Mesodermal cell (in vitro differentiated cells): Measurements from ENCODE around the gene CASP7.
A peak's percentile ranks its signal among the peaks of the same experiment; 100 is the strongest.

Experiments used
- H3K27ac ChIP-seq: 2 replicates; pipeline ENCODE4 v1.7.0; 2013; ENCODE audit warnings: mild to moderate bottlenecking, low read depth, low read length, moderate library complexity; ENCODE audit not compliant: severe bottlenecking
- H3K36me3 ChIP-seq: 2 replicates; pipeline ENCODE4 v1.7.1; 2013; ENCODE audit warnings: mild to moderate bottlenecking, low read length, moderate library complexity; ENCODE audit not compliant: control insufficient read depth, insufficient read depth
- H3K4me1 ChIP-seq: one replicate; pipeline ENCODE4 v1.7.1; 2013; ENCODE audit warnings: mild to moderate bottlenecking, low read length; ENCODE audit not compliant: insufficient read depth, control insufficient read depth, poor library complexity, severe bottlenecking
- H3K4me3 ChIP-seq: 2 replicates; pipeline ENCODE4 v1.7.0; 2013; ENCODE audit warnings: low read length, control low read depth, mild to moderate bottlenecking; ENCODE audit not compliant: insufficient read depth, poor library complexity, severe bottlenecking; ENCODE audit errors: extremely low read depth
- H3K9me3 ChIP-seq: 2 replicates; pipeline ENCODE4 v1.7.1; 2013; ENCODE audit warnings: mild to moderate bottlenecking, low read length, moderate library complexity; ENCODE audit not compliant: control insufficient read depth
- WGBS, 2 experiments: methylation state at CpG; one replicate each; pipeline ENCODE4 v1.1.5; 2013; ENCODE audit warnings: missing lambda C conversion rate in 2 of 2; ENCODE audit not compliant: insufficient coverage in 2 of 2; 5-methylcytosine and 5-hydroxymethylcytosine counted together

The CASP7 gene

DNA sequence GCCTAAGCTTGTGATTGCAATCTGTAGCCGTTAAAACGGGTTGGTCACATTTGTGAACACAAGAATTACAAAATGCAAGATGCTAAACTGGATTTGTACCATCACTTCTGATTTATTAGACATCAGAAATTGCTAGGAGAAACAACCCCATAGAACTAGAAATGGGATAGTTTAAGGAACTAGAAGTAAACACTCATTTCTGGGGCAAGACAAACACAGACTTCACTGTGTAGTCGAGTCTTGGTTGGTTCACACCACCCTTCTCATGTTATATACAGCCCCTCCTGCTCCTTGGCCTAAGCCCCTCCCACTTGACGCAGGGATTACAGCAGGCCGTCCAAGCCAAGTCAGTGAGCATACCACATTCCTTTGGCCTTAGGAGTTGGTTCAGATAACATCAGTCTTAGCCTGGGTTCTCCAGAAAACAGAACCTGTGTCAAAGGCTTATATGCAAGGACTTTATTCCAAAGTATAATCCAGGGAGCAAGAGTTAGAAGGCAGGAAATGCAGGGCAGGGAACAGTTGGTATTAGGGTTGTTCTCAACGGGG is 13.8 kb upstream of the CASP7 start:
- H3K36me3 ChIP-seq, result no peaks in the 10 kb centered on the region
- H3K27ac ChIP-seq, result peak overlapping the region; percentile 64
- H3K4me3 ChIP-seq, result no peak overlapping the region
- no peaks in the 10 kb centered on the region for H3K9me3 ChIP-seq
- 82 to 83% methylated on average over 6 of the region's 6 CpGs for WGBS, 2 experiments
- H3K4me1 ChIP-seq, result peaks cover 20% of the 10 kb centered on the region

DNA sequence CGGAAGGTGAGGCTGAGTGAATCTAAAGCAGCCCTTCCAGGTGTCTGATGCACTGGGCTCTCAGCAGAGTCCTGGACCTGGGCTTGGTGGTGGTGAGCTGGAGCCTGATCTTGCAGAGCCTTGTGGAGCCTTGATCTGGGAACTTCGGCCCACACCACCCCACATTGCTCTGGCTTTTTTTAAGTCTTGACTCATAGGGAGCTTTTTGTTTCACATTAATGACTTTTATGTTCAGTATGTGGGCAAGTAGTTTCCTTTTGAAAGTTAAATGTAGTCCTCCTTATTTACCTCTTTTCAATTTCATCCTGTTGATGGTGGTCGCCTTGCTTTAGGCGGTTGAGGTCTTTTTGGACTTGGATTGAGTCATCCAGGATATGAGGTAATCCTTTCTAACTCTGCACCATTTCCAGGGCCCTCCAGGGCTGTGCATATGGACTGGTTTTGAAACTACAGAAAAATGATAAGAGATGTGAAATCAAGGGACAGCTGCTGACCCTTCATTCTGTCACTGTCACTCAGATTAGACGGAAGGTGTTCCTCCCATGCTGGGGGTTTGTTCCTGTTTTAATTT is 12.9 kb upstream of the CASP7 start:
- 40 to 86% methylated on average over 1 of the region's 5 CpGs for WGBS, 2 experiments
- Histone ChIP-seq H3K36me3 (no peaks in the 10 kb centered on the region), H3K4me3 (no peak overlapping the region), H3K9me3 (no peaks in the 10 kb centered on the region), H3K27ac (peak overlapping the region; percentile 64), H3K4me1 (peaks cover 20% of the 10 kb centered on the region)

DNA sequence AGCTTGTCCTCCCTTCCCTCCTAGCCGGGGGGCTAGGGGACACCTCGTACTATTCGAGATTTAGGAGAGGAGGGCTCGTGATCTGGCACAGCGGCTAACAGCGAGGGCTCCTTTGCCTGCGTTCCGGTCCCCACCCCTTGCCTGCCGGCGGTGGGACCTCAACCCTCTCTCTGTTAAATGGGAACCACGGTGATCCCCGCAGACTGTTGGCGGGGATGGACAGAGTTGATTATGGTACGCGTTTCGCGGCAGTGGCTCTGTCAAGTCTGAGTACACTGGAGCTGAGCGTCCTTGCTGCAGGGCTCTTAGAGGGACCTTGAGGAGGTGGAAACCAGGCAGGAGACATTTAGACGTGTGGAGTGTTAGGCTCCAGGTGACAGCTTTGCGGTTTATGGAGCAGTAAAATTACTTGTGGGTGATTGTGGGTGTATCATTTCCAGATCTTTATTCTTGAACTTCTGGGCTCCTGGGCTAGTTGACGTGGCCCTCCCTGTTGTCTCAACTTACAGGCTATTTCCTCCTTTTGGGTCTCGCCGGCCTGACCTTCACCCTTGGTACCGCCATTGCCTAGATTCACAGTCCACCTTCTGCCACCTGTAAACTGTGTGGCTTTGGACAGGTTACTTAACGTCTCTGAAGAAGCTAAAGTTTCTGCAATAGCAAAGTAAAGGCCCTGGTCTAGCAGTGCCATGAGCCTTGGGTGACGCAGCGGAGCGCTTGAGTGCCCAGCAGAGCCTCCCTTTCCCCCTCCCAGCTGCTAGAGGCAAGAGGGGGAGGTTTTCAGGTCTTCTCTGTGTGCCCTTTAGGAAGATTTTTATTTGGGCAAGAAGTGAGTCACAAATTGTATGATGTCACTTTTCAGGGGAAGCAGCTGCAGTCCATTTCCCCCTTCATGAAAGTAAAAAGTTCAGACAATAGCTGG is 739 bp downstream of the CASP7 start:
- H3K9me3 ChIP-seq, result peaks cover 3% of the 10 kb centered on the region
- WGBS, 2 experiments, result 8 to 17% methylated on average over 20 to 26 of the region's 28 CpGs
- H3K27ac ChIP-seq, result peak overlapping the region; percentile 71
- H3K4me1 ChIP-seq, result peaks cover 6% of the 10 kb centered on the region
- peak overlapping the region; percentile 87 for H3K4me3 ChIP-seq
- H3K36me3 ChIP-seq, result no peaks in the 10 kb centered on the region

DNA sequence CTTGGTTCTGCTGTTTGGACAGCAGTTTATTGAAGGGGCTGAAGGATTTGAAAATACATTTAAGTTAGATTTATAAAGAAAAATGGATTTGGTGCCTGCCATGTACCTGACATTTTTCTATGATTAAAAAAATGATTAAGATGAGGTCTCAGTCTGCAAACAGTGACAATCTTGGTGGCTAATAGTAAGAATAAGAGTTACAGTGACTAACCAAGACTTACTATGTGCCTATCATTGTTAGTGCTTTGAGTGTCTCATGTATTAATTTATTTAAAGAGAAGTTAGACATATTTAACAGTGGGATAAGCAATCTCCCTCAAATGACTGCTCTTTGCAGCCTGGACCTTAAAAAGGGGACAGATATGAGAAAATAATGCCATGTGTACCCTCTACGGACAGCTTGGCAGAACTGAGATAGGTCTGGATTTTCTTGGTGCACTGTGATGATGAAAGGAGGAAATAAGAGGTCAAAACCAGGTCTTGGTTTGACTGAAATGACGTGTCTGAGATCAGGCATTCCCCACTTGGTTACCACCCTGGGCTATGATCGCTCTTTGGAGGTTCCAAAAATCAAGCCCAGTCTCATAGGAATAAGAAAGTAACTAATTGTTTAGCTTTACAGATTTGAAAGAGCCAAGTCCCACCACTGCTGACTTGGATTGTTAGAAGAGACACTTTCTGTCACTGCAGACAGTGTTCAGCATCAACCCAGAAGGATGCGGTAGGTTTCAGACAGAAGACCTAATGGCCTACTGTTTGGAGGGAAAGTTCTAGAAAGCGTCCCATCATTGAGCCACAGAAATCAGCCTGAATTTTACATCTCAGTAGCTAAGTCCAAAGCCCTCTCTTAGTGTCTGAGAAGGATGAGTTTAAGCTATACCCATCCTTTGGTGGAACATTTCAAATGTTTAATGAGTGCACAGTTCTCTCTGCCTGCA is 2.1 kb downstream of the CASP7 start:
- Histone ChIP-seq H3K4me3 (no peak overlapping the region), H3K36me3 (no peaks in the 10 kb centered on the region), H3K4me1 (peaks cover 6% of the 10 kb centered on the region), H3K27ac (no peak overlapping the region), H3K9me3 (peaks cover 11% of the 10 kb centered on the region)
- 92 to 94% methylated on average over 4 to 5 of the region's 5 CpGs for WGBS, 2 experiments

DNA sequence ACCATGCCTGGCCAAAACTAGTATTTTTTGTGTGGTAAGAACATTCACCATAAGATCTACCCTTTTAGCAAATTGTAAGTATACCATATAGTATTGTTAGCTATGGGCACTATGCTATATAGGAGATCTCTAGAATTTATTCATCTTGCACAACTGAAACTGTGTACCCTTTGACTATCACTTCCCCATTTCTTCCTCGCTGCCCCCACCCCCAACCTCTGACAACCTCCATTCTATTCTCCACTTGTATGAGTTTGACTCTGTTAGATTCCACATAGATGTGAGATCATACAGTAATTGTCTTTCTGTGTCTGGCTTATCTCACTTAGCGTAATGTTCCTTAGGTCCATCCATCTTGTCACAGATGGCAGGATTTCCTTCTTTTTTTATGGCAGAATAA is 3.6 kb downstream of the CASP7 start:
- no peak overlapping the region for H3K4me3 ChIP-seq
- peaks cover 6% of the 10 kb centered on the region for H3K4me1 ChIP-seq
- H3K36me3 ChIP-seq, result no peaks in the 10 kb centered on the region
- H3K9me3 ChIP-seq, result peaks cover 16% of the 10 kb centered on the region
- no peak overlapping the region for H3K27ac ChIP-seq
- WGBS, 2 experiments, result no CpG with 5 or more reads among the region's 2 CpGs

DNA sequence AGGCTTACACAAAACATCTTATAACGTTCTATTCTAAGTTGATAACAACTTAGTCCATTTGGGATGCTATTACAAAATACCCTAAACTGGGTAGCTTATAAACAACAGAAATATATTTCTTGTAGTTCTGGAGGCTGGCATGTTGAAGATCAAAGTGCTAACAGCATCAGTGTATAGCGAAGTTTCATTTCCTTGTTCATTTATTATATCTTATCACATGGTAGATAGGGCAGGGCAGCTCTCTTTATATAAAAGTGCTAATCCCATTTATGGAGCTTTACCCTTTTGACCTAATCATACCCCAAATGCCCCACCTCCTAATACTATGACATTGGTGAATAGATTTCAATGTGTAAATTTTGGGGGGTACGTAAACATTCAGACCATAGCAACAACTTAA is 6.3 kb downstream of the CASP7 start:
- Histone ChIP-seq H3K4me3 (no peak overlapping the region), H3K4me1 (no peaks in the 10 kb centered on the region), H3K9me3 (peaks cover 15% of the 10 kb centered on the region), H3K27ac (no peak overlapping the region), H3K36me3 (no peaks in the 10 kb centered on the region)
- WGBS, 2 experiments, result no CpG with 5 or more reads among the region's 3 CpGs

DNA sequence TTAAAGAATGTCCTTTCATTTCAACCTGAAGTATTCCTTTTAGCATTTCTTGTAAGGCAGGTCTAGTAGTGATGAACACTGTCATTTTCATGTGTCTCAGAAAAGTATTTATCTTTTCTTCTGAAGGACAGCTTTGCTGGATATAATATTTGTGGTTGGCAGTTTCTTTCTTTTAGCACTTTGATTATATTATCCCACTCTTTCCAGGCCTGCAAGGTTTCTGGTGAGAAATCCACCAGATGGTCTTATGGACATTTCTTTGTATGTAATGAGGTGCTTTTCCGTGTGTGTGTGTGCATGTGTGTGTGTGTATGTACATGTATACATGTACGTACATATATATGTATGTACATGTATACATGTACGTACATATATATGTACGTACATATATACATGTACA is 7.3 kb downstream of the CASP7 start:
- H3K27ac ChIP-seq, result no peak overlapping the region
- H3K9me3 ChIP-seq, result peaks cover 17% of the 10 kb centered on the region
- peaks cover 2% of the 10 kb centered on the region for H3K36me3 ChIP-seq
- no peak overlapping the region for H3K4me3 ChIP-seq
- WGBS, 2 experiments, result no CpG with 5 or more reads among the region's 4 CpGs
- no peaks in the 10 kb centered on the region for H3K4me1 ChIP-seq

DNA sequence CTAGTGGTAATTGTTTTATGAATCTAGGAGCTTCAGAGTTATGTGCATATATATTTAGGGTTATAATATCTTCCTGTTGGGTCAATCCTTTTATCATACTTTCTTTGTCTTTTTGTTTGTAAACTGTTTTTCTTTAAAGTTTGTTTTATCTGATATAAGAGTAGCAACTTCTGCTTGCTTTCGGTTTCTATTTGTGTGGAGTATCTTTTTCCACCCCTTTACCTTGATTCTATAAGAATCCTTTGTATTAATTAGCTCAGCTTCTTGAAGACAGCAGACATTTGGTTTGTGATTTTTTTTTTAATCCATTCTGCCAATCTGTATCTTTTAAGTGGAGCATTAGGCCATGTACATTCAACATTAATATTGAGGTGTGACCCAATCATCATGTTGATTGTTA is 9.3 kb downstream of the CASP7 start:
- no CpG with 5 or more reads among the region's 1 CpG for whole genome bisulfite sequencing, 2 experiments
- Histone ChIP-seq H3K4me1 (no peaks in the 10 kb centered on the region), H3K9me3 (peaks cover 31% of the 10 kb centered on the region), H3K4me3 (no peak overlapping the region), H3K27ac (no peak overlapping the region), H3K36me3 (peaks cover 15% of the 10 kb centered on the region)

DNA sequence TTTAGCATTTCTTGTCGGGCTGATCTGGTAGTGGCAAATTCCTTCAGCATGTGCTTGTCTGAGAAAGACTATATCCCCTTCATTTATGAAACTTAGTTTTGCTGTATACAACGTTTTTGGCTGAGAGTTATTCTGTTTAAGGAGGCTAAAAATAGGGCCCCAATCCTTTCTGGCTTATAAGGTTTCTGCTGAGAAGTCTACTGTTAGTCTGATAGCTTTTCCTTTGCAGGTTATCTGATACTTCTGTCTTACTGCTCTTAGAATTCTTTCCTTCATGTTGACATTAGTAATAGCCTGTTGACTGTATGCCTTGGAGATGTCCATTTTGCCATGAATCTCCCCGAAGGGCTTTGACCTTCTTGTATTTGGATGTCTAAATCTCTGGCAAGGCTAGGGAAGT is 9.9 kb downstream of the CASP7 start:
- Histone ChIP-seq H3K4me3 (no peak overlapping the region), H3K36me3 (peaks cover 15% of the 10 kb centered on the region), H3K27ac (no peak overlapping the region), H3K9me3 (peaks cover 31% of the 10 kb centered on the region), H3K4me1 (no peaks in the 10 kb centered on the region)
- WGBS, 2 experiments, result no CpG with 5 or more reads among the region's 3 CpGs

DNA sequence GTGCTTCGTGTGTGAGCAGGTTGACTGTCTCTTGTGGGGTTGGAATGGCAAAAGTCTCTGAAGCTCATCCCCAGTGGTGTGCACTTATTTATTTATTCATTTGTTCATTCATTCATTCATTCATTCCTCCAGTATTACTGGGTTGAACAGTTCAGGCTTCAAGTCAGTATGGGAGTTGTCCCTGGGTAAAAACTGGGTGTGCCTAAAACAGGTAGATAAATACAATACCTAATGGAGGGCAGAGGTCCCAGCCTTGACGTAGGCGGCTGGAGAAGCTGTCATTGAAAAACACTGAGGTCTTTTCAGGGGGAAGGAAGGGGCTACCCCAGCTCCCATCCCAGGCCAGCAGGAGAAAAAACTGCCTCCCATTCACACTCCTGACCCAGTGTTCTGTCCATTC is 11.0 kb downstream of the CASP7 start:
- no CpG with 5 or more reads among the region's 3 CpGs for WGBS, 2 experiments
- peaks cover 31% of the 10 kb centered on the region for H3K9me3 ChIP-seq
- no peak overlapping the region for H3K27ac ChIP-seq
- H3K36me3 ChIP-seq, result peaks cover 18% of the 10 kb centered on the region
- H3K4me3 ChIP-seq, result no peak overlapping the region
- no peaks in the 10 kb centered on the region for H3K4me1 ChIP-seq
